CD4-positive, alpha-beta memory T cell (primary cell): ENCODE measurements around the gene CORO7. TPM values are rescaled to one million over a fixed set of nuclear protein-coding genes. Genes with fewer than 3 reads are reported as not detected.

ENCODE experiments used
- CTCF ChIA-PET: fragments of 350-600 bp; sonication (Branson Sonifier 250); formaldehyde crosslinking; loops from one replicate; lab custom pipeline; 2021; ENCODE audit warnings: inconsistent platforms; ENCODE audit not compliant: partially characterized antibody; lab: Charles Lee
- POLR2A ChIA-PET: fragments of 350-600 bp; sonication (Branson Sonifier 250); formaldehyde crosslinking; loops from one replicate; lab custom pipeline; 2021; ENCODE audit not compliant: partially characterized antibody; lab: Charles Lee
- DNase-seq, 5 donors: peaks; one replicate each; pipeline versions ENCODE4 v3.0.0 to v3.0.0-alpha.2; 2020 to 2022; ENCODE audit warnings: mixed read lengths in 1 of 5
- H3K27ac ChIP-seq: one replicate; pipeline ENCODE4 v1.7.0; 2013; ENCODE audit warnings: low read depth, low read length
- H3K27me3 ChIP-seq: 2 replicates; pipeline ENCODE4 v1.7.0; 2013; ENCODE audit warnings: mild to moderate bottlenecking, low read length, moderate library complexity; ENCODE audit not compliant: insufficient read depth
- H3K36me3 ChIP-seq: 2 replicates; pipeline ENCODE4 v1.7.0; 2013; ENCODE audit warnings: mild to moderate bottlenecking, low read length, moderate library complexity; ENCODE audit not compliant: insufficient read depth
- H3K4me1 ChIP-seq: 2 replicates; pipeline ENCODE4 v1.7.0; 2013; ENCODE audit warnings: mild to moderate bottlenecking, low read length, moderate library complexity; ENCODE audit not compliant: insufficient read depth
- H3K4me3 ChIP-seq, 2 donors: one replicate each; pipeline ENCODE4 v1.7.0; 2013; ENCODE audit warnings: low read length in 2 of 2, mild to moderate bottlenecking in 1 of 2
- H3K9me3 ChIP-seq, 2 donors: one replicate each; pipeline ENCODE4 v1.7.0; 2013; ENCODE audit warnings: low read length in 2 of 2, control low read depth in 1 of 2; ENCODE audit not compliant: control insufficient read depth in 1 of 2
- H3K27ac Mint-ChIP-seq, 7 donors: one replicate each; pipeline ENCODE4 v1.8.0; 2020 to 2021; ENCODE audit warnings: mixed read lengths in 7 of 7, mild to moderate bottlenecking in 6 of 7, inconsistent platforms in 3 of 7, moderate library complexity in 3 of 7
- H3K27me3 Mint-ChIP-seq, 2 donors: one replicate each; pipeline ENCODE4 v1.8.0; 2020 to 2021; ENCODE audit warnings: mixed read lengths in 2 of 2
- H3K36me3 Mint-ChIP-seq, 2 donors: one replicate each; pipeline ENCODE4 v1.8.0; 2020 to 2021; ENCODE audit warnings: mixed read lengths in 2 of 2, inconsistent platforms in 1 of 2, mild to moderate bottlenecking in 1 of 2
- H3K4me1 Mint-ChIP-seq, 4 donors: one replicate each; pipeline ENCODE4 v1.8.0; 2020 to 2021; ENCODE audit warnings: mixed read lengths in 4 of 4, mild to moderate bottlenecking in 1 of 4
- H3K4me3 Mint-ChIP-seq, 8 donors: one replicate each; pipeline ENCODE4 v1.8.0; 2020 to 2021; ENCODE audit warnings: mixed read lengths in 8 of 8, mild to moderate bottlenecking in 7 of 8, moderate library complexity in 6 of 8, inconsistent platforms in 3 of 8
- H3K9me3 Mint-ChIP-seq, 8 donors: one replicate each; pipeline ENCODE4 v1.8.0; 2020 to 2021; ENCODE audit warnings: mixed read lengths in 8 of 8, mild to moderate bottlenecking in 5 of 8, inconsistent platforms in 3 of 8, moderate library complexity in 1 of 8
- intact Hi-C: fragments of 100-400 bp; cut with micrococcal nuclease; formaldehyde crosslinking; loops from one replicate; pipeline ENCODE4 v1.15.1; 2023
- polyA plus RNA-seq, 2 donors: library from polyadenylated mRNA; unstranded; fragments of 300-500 nt; fragmentation: Illumina TruSeq; gene quantifications; one replicate each; pipeline ENCODE4 v1.2.3, GENCODE V29; 2021
- total RNA-seq, 2 experiments: library from RNA; stranded (reverse); gene quantifications; one replicate each; pipeline ENCODE4 v1.2.3, GENCODE V29; 2021

Gene CORO7
- total and polyA plus RNA-seq, 4 experiments from 2014 or later, result 48.2 to 184 (median 157) TPM

GRCh38 chr16:4390266-4391260 is 25.8 kb downstream of the CORO7 start:
- Histone ChIP-seq H3K27me3 (no peaks in the 10 kb centered on the region), H3K36me3 (peaks cover 79% of the 10 kb centered on the region), H3K9me3 (no peaks in the 10 kb centered on the region), H3K27ac (no peak overlapping the region), H3K4me1 (no peaks in the 10 kb centered on the region), H3K4me3 (no peak overlapping the region)
- DNase-seq, result no peak
- peaks cover 13 to 70% of the 10 kb centered on the region in 2 donors for H3K36me3 Mint-ChIP-seq
- no peaks in the 10 kb centered on the region for H3K27me3 Mint-ChIP-seq
- H3K9me3 Mint-ChIP-seq, result peaks cover 0 to 6% (median 0%) of the 10 kb centered on the region in 8 donors
- H3K4me1 Mint-ChIP-seq, result peaks cover 1 to 4% (median 3%) of the 10 kb centered on the region in 4 donors
- intact Hi-C loops, result no loop called here
- POLR2A ChIA-PET, result interaction anchor here (1.2 kb wide), 1 partner anchor 25 kb away, joined by 3 read pairs; no protein-coding TSS in a partner anchor
- CTCF ChIA-PET, result interaction anchor here (0.6 to 4.4 kb wide), 4 partner anchors 12 to 269 kb away, joined by 3 to 16 read pairs (median 3); partner anchors contain the start of gene TFAP4
- peak overlapping the region in 2 of 8 donors; percentile 25 to 39 for H3K4me3 Mint-ChIP-seq
- H3K27ac Mint-ChIP-seq, result peak overlapping the region in 4 of 7 donors; percentile 10 to 80 (median 56)

- CTCF ChIA-PET, result interaction anchor here (4.4 kb wide), 1 partner anchor 13 kb away, joined by 16 read pairs; no protein-coding TSS in a partner anchor
- H3K27ac Mint-ChIP-seq, result peak overlapping the region in 3 of 7 donors; percentile 57 to 80 (median 71)
These were observed 27.1 kb downstream of the CORO7 start for GRCh38 chr16:4389051-4389955.

DNA sequence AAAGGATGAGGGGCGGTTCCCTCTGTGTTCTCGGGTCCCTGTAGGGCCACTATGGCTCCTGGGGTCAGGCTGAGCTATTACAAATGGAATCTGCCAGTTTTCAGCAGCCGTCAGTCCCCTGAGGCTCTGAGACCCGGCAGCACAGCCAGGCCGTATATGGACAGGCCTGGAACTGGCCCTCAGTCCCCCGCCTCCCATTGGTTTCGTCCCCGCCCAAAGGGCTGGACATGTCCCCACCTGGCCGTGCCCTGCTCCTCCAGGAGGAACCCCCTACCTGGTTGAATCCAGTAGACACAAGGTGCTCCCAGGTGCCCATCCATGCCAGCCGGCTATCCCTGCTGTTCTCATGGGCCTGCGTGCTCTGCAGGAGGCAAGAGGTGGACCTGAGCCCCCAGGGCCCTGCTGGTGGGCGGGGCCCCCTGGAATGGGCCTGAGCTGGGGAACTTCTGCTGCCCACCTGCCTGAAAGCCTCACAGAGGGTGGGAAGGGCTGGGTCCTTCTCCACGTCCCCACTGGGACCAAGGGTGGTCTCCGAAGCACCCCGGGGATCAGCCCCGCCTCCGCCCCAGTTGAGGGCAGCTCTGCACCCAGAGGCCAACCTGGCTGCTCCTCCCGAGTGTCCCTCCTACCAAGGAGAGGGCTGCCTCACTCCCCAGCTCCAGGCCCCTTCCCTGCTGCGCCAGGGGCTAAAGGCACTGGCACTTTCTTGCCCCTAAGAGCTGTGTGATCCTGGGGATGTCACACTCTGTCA is 27.9 kb downstream of the CORO7 start:
- POLR2A ChIA-PET, result no interaction called here
- Histone ChIP-seq H3K9me3 (no peaks in the 10 kb centered on the region), H3K36me3 (peaks cover 78% of the 10 kb centered on the region), H3K27me3 (no peaks in the 10 kb centered on the region), H3K27ac (no peak overlapping the region), H3K4me1 (no peaks in the 10 kb centered on the region), H3K4me3 (no peak overlapping the region)
- peaks cover 11 to 60% of the 10 kb centered on the region in 2 donors for H3K36me3 Mint-ChIP-seq
- CTCF ChIA-PET, result interaction anchor here (0.8 kb wide), 1 partner anchor 14 kb away, joined by 3 read pairs; no protein-coding TSS in a partner anchor
- H3K9me3 Mint-ChIP-seq, result peaks cover 0 to 3% (median 0%) of the 10 kb centered on the region in 8 donors
- H3K27ac Mint-ChIP-seq, result peak overlapping the region in 2 of 7 donors; percentile 57 to 88
- no peak overlapping the region for H3K4me3 Mint-ChIP-seq
- peaks cover 0 to 5% (median 1%) of the 10 kb centered on the region in 4 donors for H3K4me1 Mint-ChIP-seq
- intact Hi-C loops, result no loop called here
- H3K27me3 Mint-ChIP-seq, result no peaks in the 10 kb centered on the region
- no peak for DNase-seq

More at GRCh38 chr16:4389051-4389955, 27.1 kb downstream of the CORO7 start:
- Mint-ChIP-seq H3K9me3 (peaks cover 0 to 4% (median 0%) of the 10 kb centered on the region in 8 donors), H3K4me3 (no peak overlapping the region), H3K4me1 (peaks cover 0 to 5% (median 1%) of the 10 kb centered on the region in 4 donors), H3K27me3 (no peaks in the 10 kb centered on the region), H3K36me3 (peaks cover 11 to 66% of the 10 kb centered on the region in 2 donors)
- Histone ChIP-seq H3K4me3 (no peak overlapping the region), H3K9me3 (no peaks in the 10 kb centered on the region), H3K27me3 (no peaks in the 10 kb centered on the region), H3K4me1 (no peaks in the 10 kb centered on the region), H3K36me3 (peaks cover 75% of the 10 kb centered on the region), H3K27ac (no peak overlapping the region)
- no peak for DNase-seq
- POLR2A ChIA-PET, result no interaction called here
- intact Hi-C loops, result no loop called here

GRCh38 chr16:4387781-4388180 is 28.6 kb downstream of the CORO7 start:
- peaks cover 71% of the 10 kb centered on the region for H3K36me3 ChIP-seq
- H3K27me3 ChIP-seq, result no peaks in the 10 kb centered on the region
- Mint-ChIP-seq H3K27me3 (no peaks in the 10 kb centered on the region), H3K4me3 (no peak overlapping the region), H3K36me3 (peaks cover 14 to 62% of the 10 kb centered on the region in 2 donors), H3K4me1 (peaks cover 0 to 5% (median 3%) of the 10 kb centered on the region in 4 donors), H3K9me3 (peaks cover 0 to under 1% (median 0%) of the 10 kb centered on the region in 8 donors), H3K27ac (peak overlapping the region in 2 of 7 donors; percentile 65 to 88)
- no peak for DNase-seq
- H3K4me3 ChIP-seq, result no peak overlapping the region
- intact Hi-C loops, result no loop called here
- CTCF ChIA-PET, result no interaction called here
- no peaks in the 10 kb centered on the region for H3K9me3 ChIP-seq
- POLR2A ChIA-PET, result no interaction called here
- no peak overlapping the region for H3K27ac ChIP-seq
- H3K4me1 ChIP-seq, result no peaks in the 10 kb centered on the region

GRCh38 chr16:4386951-4387565 is 29.3 kb downstream of the CORO7 start:
- Mint-ChIP-seq H3K4me3 (peak overlapping the region in 1 of 8 donors; percentile 6), H3K36me3 (peaks cover 14 to 58% of the 10 kb centered on the region in 2 donors), H3K9me3 (no peaks in the 10 kb centered on the region), H3K4me1 (peaks cover 0 to 5% (median 3%) of the 10 kb centered on the region in 4 donors), H3K27me3 (no peaks in the 10 kb centered on the region), H3K27ac (peak overlapping the region in 2 of 7 donors; percentile 55 to 88)
- Histone ChIP-seq H3K27ac (no peak overlapping the region), H3K36me3 (peaks cover 71% of the 10 kb centered on the region), H3K27me3 (no peaks in the 10 kb centered on the region), H3K4me1 (no peaks in the 10 kb centered on the region), H3K4me3 (no peak overlapping the region), H3K9me3 (no peaks in the 10 kb centered on the region)
- CTCF ChIA-PET, result interaction anchor here (2.2 kb wide), 1 partner anchor 16 kb away, joined by 6 read pairs; no protein-coding TSS in a partner anchor
- POLR2A ChIA-PET, result no interaction called here
- intact Hi-C loops, result no loop called here
- no peak for DNase-seq

- no peak overlapping the region for H3K4me3 Mint-ChIP-seq
- Histone ChIP-seq H3K4me1 (no peaks in the 10 kb centered on the region), H3K27me3 (no peaks in the 10 kb centered on the region), H3K9me3 (no peaks in the 10 kb centered on the region), H3K4me3 (no peak overlapping the region), H3K36me3 (peaks cover 68% of the 10 kb centered on the region), H3K27ac (no peak overlapping the region)
- intact Hi-C loops, result no loop called here
- ChIA-PET CTCF (interaction anchor here (2.2 kb wide), 1 partner anchor 16 kb away, joined by 6 read pairs; no protein-coding TSS in a partner anchor), POLR2A (no interaction called here)
- H3K36me3 Mint-ChIP-seq, result peaks cover 14 to 58% of the 10 kb centered on the region in 2 donors
- peak overlapping the region in 2 of 7 donors; percentile 15 to 88 for H3K27ac Mint-ChIP-seq
- H3K4me1 Mint-ChIP-seq, result peaks cover 0 to 5% (median 3%) of the 10 kb centered on the region in 4 donors
- no peak for DNase-seq
- no peaks in the 10 kb centered on the region for H3K27me3 Mint-ChIP-seq
- H3K9me3 Mint-ChIP-seq, result no peaks in the 10 kb centered on the region
These were observed 30.0 kb downstream of the CORO7 start for GRCh38 chr16:4386451-4386805.
